ENCODE measurements around the gene IL37.

IL37 gene

GRCh38 chr2:112962308-112963175 lies 51.6 kb downstream of the IL37 start:
- DNase-seq, result no peak

- DNase-seq, result no peak
Measured at GRCh38 chr2:112967023-112967422, 56.1 kb downstream of the IL37 start.

Data from NCI-H524 (cell line).